HCT116 (cell line): ENCODE measurements around the gene FKBP9. TPM values are rescaled to one million over a fixed set of nuclear protein-coding genes. Genes with fewer than 3 reads are reported as not detected.
"Not testable (repeated sequence)": the region's sequence is repeated elsewhere in the genome, so short reads cannot be mapped to it uniquely, and the experiment has no call there.

Source experiments
- ATAC-seq: fragments of 200-7000 bp; cut with Tn5 transposase; 2 replicates; pipeline ENCODE4 v1.9.1; 2020; ENCODE audit warnings: mild to moderate bottlenecking, moderate library complexity
- BruUV-seq: library from RNA; stranded (reverse); fragments of 400-500 nt; replicated peaks from 2 replicates; lab custom pipeline; 2021; lab: Mats Ljungman, UMichigan
- CTCF ChIA-PET: fragments of 300-600 bp; sonication (Branson Sonifier 250); formaldehyde crosslinking; loops from one replicate; lab custom pipeline; 2021; ENCODE audit warnings: antibody characterized with exemption; lab: Charles Lee
- POLR2A ChIA-PET: fragments of 300-600, 350-600 bp; sonication (Branson Sonifier 250); formaldehyde crosslinking; loops from one replicate; lab custom pipeline; 2021; ENCODE audit warnings: antibody characterized with exemption; lab: Charles Lee
- RAD21 ChIA-PET, 2 experiments: fragments of 300-600 bp; sonication (Branson Sonifier 250); formaldehyde crosslinking; loops; one replicate each; lab custom pipeline; 2023; ENCODE audit warnings: low total read pairs in 2 of 2; ENCODE audit not compliant: uncharacterized antibody in 2 of 2, unreplicated experiment in 2 of 2, low non-redundant PET in 1 of 2; lab: Charles Lee
- DNase-seq: peaks from one replicate; pipeline ENCODE4 v3.0.0-alpha.2; 2010; ENCODE audit warnings: low read depth, low spot score
- H2AFZ ChIP-seq: fragments of 200-600 bp; shearing (Covaris generic), sonication (generic); 2 replicates; pipeline ENCODE4 v1.6.1; 2017; ENCODE audit warnings: low read depth, mixed run types, mixed read lengths, antibody characterized with exemption, low read length; ENCODE audit not compliant: poor library complexity, severe bottlenecking
- H3K27ac ChIP-seq: 2 replicates; pipeline ENCODE4 v1.5.1; 2012; ENCODE audit warnings: low read depth, low read length
- H3K27me3 ChIP-seq: fragments of 200-600 bp; sonication (generic); 2 replicates; pipeline ENCODE4 v1.6.1; 2016; ENCODE audit warnings: mixed run types, low read length, mixed read lengths; ENCODE audit not compliant: insufficient read depth
- H3K36me3 ChIP-seq, 2 experiments: fragments of 200-500 bp in 1 of 2; fragments of 200-600 bp in 1 of 2; sonication (Bioruptor generic) in 1 of 2; sonication (generic) in 1 of 2; 2 replicates each; pipeline versions ENCODE4 v1.5.1 to v1.6.1; 2014 to 2016; ENCODE audit warnings: low read length in 2 of 2, inconsistent platforms in 1 of 2, mixed read lengths in 1 of 2, mixed run types in 1 of 2; ENCODE audit not compliant: insufficient read depth in 2 of 2, control insufficient read depth in 1 of 2
- H3K4me1 ChIP-seq, 2 experiments: fragments of 200-600 bp in 1 of 2; sonication (generic) in 1 of 2; 2 replicates each; pipeline versions ENCODE4 v1.5.1 to v1.6.1; 2012 to 2017; ENCODE audit warnings: low read length in 2 of 2, inconsistent platforms in 1 of 2, mild to moderate bottlenecking in 1 of 2, mixed read lengths in 1 of 2, mixed run types in 1 of 2, moderate library complexity in 1 of 2; ENCODE audit not compliant: insufficient read depth in 2 of 2, control insufficient read depth in 1 of 2
- H3K4me2 ChIP-seq: fragments of 200-600 bp; sonication (generic); 2 replicates; pipeline ENCODE4 v1.6.1; 2017; ENCODE audit warnings: mixed run types, low read length, mixed read lengths
- H3K4me3 ChIP-seq, 2 experiments: fragments of 200-600 bp in 1 of 2; sonication (generic) in 1 of 2; replicated peaks in 1 of 2; 2 replicates each; pipeline ENCODE4 v1.5.1; 2011 to 2016; ENCODE audit warnings: low read length in 2 of 2, control low read depth in 1 of 2, low read depth in 1 of 2, mild to moderate bottlenecking in 1 of 2, mixed read lengths in 1 of 2, mixed run types in 1 of 2
- H3K79me2 ChIP-seq: fragments of 200-600 bp; sonication (generic); 2 replicates; pipeline ENCODE4 v1.6.1; 2017; ENCODE audit warnings: mild to moderate bottlenecking, mixed run types, low read length, moderate library complexity, mixed read lengths; ENCODE audit not compliant: insufficient read depth
- H3K9ac ChIP-seq: fragments of 200-600 bp; sonication (generic); 2 replicates; pipeline ENCODE4 v1.6.1; 2016; ENCODE audit warnings: low read length, mixed read lengths
- H3K9me2 ChIP-seq: fragments of 200-600 bp; sonication (generic), shearing (Covaris generic); 2 replicates; pipeline ENCODE4 v1.6.1; 2017; ENCODE audit warnings: mixed run types, mild to moderate bottlenecking, moderate library complexity; ENCODE audit not compliant: insufficient read depth
- H3K9me3 ChIP-seq, 2 experiments: fragments of 200-500 bp in 1 of 2; fragments of 200-600 bp in 1 of 2; sonication (Bioruptor generic) in 1 of 2; sonication (generic) in 1 of 2; 2 replicates each; pipeline ENCODE4 v1.6.1; 2014 to 2017; ENCODE audit warnings: low read length in 2 of 2, mixed read lengths in 2 of 2, inconsistent platforms in 1 of 2, low read depth in 1 of 2, mild to moderate bottlenecking in 1 of 2, mixed run types in 1 of 2, moderate library complexity in 1 of 2; ENCODE audit not compliant: control insufficient read depth in 1 of 2, insufficient read depth in 1 of 2
- H4K20me1 ChIP-seq: fragments of 200-600 bp; sonication (generic), shearing (Covaris generic); 2 replicates; pipeline ENCODE4 v1.6.1; 2017; ENCODE audit warnings: mixed run types, mild to moderate bottlenecking, moderate library complexity; ENCODE audit not compliant: insufficient read depth
- intact Hi-C: fragments of 100-400 bp; cut with micrococcal nuclease; formaldehyde crosslinking; loops from 2 replicates; pipeline ENCODE4 v1.10.0; 2022
- total RNA-seq: library from RNA; stranded (reverse); gene quantifications from one replicate; pipeline ENCODE4 v1.2.1, GENCODE V29; 2021; ENCODE audit not compliant: unreplicated experiment

The FKBP9 gene
- total RNA-seq, 1 experiment from 2014 or later, result 85.6 TPM

GRCh38 chr7:32997956-32998355 is 40.7 kb downstream of the FKBP9 start:
- H4K20me1 ChIP-seq, H3K79me2 ChIP-seq, H3K4me2 ChIP-seq, H3K4me1 ChIP-seq, H3K36me3 ChIP-seq, H3K4me3 ChIP-seq, H3K27me3 ChIP-seq, H2AFZ ChIP-seq, DNase-seq, BruUV-seq, H3K27ac ChIP-seq, H3K9ac ChIP-seq, POLR2A ChIA-PET, intact Hi-C loops, RAD21 ChIA-PET, CTCF ChIA-PET, H3K9me2 ChIP-seq, H3K9me3 ChIP-seq, ATAC-seq: not testable (repeated sequence)

GRCh38 chr7:32998361-32999171 is 41.3 kb downstream of the FKBP9 start:
- ATAC-seq, H3K27ac ChIP-seq, CTCF ChIA-PET, H3K27me3 ChIP-seq, H4K20me1 ChIP-seq, RAD21 ChIA-PET, DNase-seq, H3K9me2 ChIP-seq, H3K4me1 ChIP-seq, H3K79me2 ChIP-seq, H2AFZ ChIP-seq, H3K9me3 ChIP-seq, H3K4me2 ChIP-seq, POLR2A ChIA-PET, H3K9ac ChIP-seq, intact Hi-C loops, H3K36me3 ChIP-seq, BruUV-seq, H3K4me3 ChIP-seq: not testable (repeated sequence)

GRCh38 chr7:32999380-32999779 is 42.1 kb downstream of the FKBP9 start:
- H3K79me2 ChIP-seq, DNase-seq, H4K20me1 ChIP-seq, ATAC-seq, H3K4me2 ChIP-seq, H3K9ac ChIP-seq, intact Hi-C loops, H3K4me1 ChIP-seq, CTCF ChIA-PET, H3K27me3 ChIP-seq, H3K36me3 ChIP-seq, H3K27ac ChIP-seq, POLR2A ChIA-PET, BruUV-seq, H2AFZ ChIP-seq, H3K9me3 ChIP-seq, H3K4me3 ChIP-seq, H3K9me2 ChIP-seq, RAD21 ChIA-PET: not testable (repeated sequence)

GRCh38 chr7:33003111-33003510 is 45.9 kb downstream of the FKBP9 start:
- H2AFZ ChIP-seq, H3K4me2 ChIP-seq, BruUV-seq, H3K9me3 ChIP-seq, DNase-seq, H3K4me3 ChIP-seq, intact Hi-C loops, H4K20me1 ChIP-seq, H3K79me2 ChIP-seq, H3K36me3 ChIP-seq, H3K9me2 ChIP-seq, H3K27ac ChIP-seq, ATAC-seq, RAD21 ChIA-PET, POLR2A ChIA-PET, CTCF ChIA-PET, H3K4me1 ChIP-seq, H3K9ac ChIP-seq, H3K27me3 ChIP-seq: not testable (repeated sequence)
